ENCODE measurements around the gene KRT3. TPM values are rescaled to one million over a fixed set of nuclear protein-coding genes. Genes with fewer than 3 reads are reported as not detected.

KRT3 gene
- total RNA-seq, 4 donors from 2014 or later: not detected

- DNase-seq (ENCODE audit: low spot score) (no peak), ATAC-seq (ENCODE audit: low FRiP score) (no peak)
- TF ChIP-seq CTCF (IDR thresholded peaks at IDR 0.05): no peak
Observed at GRCh38 chr12:52749827-52750226, 46.1 kb downstream of the KRT3 start.

GRCh38 chr12:52748578-52748977 lies 47.3 kb downstream of the KRT3 start:
- no peak for DNase-seq (ENCODE audit: low spot score)
- TF ChIP-seq CTCF (IDR thresholded peaks at IDR 0.05): no peak
- no peak for ATAC-seq (ENCODE audit: low FRiP score)

- TF ChIP-seq CTCF (IDR thresholded peaks at IDR 0.05): no peak
- no peak for ATAC-seq (ENCODE audit: low FRiP score)
- no peak for DNase-seq (ENCODE audit: low spot score)
Observed at GRCh38 chr12:52745554-52745953, 50.4 kb downstream of the KRT3 start.

GRCh38 chr12:52744493-52745156 lies 51.3 kb downstream of the KRT3 start:
- DNase-seq (ENCODE audit: low spot score): no peak
- ATAC-seq (ENCODE audit: low FRiP score): no peak
- TF ChIP-seq CTCF (IDR thresholded peaks at IDR 0.05): no peak

GRCh38 chr12:52742822-52743457 lies 53.0 kb downstream of the KRT3 start:
- ATAC-seq (ENCODE audit: low FRiP score): no peak

GRCh38 chr12:52742196-52742580 lies 53.7 kb downstream of the KRT3 start:
- DNase-seq (ENCODE audit: low spot score) (no peak), ATAC-seq (ENCODE audit: low FRiP score) (no peak)
- no peak for TF ChIP-seq CTCF (IDR thresholded peaks at IDR 0.05)

More at GRCh38 chr12:52742822-52743457, 53.0 kb downstream of the KRT3 start:
- no peak for DNase-seq (ENCODE audit: low spot score)
- TF ChIP-seq CTCF (IDR thresholded peaks at IDR 0.05): no peak
